ENCODE results near the gene EIF2S2.

The EIF2S2 gene

DNA sequence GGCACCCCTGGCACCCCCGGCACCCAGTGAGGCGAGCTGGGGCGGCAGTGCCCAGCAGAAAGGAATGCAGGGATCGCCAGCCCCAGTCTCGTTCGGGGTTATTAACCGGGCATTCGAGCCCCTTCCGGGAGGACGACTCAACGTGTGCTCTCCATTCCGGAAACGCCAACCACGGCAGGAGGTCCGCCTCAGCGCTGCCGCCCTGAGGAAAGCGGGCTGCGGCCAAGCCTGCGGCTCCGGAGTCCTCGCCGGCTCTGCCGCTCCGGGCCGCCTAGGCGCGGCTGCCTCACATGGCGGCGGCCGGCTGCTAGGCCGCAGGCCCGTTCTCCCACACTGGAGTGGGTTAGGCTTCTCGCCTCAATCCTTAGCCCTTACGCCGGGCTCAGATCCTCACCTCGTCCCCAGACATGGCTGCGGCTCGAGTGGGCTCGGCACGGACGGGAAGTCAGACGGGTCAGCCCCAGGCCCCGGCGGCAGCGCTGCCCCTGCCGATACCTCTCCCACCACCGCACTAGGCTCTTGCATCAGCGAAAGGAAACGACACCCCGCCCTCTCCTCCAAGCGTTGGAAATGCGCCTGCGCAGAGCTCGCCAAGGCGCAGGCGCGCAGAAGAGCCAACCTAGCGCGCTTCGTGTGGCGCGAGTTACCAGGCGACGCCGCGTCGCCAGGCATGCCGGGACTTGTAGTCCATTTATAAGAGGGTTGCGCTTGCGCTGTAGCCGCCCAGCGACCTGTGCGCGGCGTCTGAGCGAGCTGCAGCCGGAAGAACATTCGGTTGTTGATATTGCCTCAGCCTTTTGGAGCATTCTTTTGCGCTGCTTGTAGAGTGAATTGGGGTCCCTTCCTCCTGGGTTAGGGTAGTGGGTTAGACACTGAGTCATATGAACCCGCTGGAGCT is at the start of gene EIF2S2 (continued):
- no peak for TF ChIP-seq HOXC10 (CRISPR knock-in tag; IDR thresholded peaks at IDR 0.05)
- TF ChIP-seq, protein P1, sequence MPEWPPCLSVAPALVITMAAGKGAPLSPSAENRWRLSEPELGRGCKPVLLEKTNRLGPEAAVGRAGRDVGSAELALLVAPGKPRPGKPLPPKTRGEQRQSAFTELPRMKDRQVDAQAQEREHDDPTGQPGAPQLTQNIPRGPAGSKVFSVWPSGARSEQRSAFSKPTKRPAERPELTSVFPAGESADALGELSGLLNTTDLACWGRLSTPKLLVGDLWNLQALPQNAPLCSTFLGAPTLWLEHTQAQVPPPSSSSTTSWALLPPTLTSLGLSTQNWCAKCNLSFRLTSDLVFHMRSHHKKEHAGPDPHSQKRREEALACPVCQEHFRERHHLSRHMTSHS (tag by site-specific recombination; IDR thresholded peaks at IDR 0.05) = peak; percentile 39; the same call in 1 of the 2 replicates
- TF ChIP-seq ZNF37A (tag by site-specific recombination; IDR thresholded peaks at IDR 0.05) = no peak
- TF ChIP-seq ZNF24 (tag by site-specific recombination; IDR thresholded peaks at IDR 0.05) = peak; percentile 22; the same call in 1 of the 2 replicates
- TF ChIP-seq SP3 (tag by site-specific recombination; IDR thresholded peaks at IDR 0.05) = peak; percentile 77
- peak; percentile 98 for TF ChIP-seq ZXDB (tag by site-specific recombination; IDR thresholded peaks at IDR 0.05)
- TF ChIP-seq, protein P2, sequence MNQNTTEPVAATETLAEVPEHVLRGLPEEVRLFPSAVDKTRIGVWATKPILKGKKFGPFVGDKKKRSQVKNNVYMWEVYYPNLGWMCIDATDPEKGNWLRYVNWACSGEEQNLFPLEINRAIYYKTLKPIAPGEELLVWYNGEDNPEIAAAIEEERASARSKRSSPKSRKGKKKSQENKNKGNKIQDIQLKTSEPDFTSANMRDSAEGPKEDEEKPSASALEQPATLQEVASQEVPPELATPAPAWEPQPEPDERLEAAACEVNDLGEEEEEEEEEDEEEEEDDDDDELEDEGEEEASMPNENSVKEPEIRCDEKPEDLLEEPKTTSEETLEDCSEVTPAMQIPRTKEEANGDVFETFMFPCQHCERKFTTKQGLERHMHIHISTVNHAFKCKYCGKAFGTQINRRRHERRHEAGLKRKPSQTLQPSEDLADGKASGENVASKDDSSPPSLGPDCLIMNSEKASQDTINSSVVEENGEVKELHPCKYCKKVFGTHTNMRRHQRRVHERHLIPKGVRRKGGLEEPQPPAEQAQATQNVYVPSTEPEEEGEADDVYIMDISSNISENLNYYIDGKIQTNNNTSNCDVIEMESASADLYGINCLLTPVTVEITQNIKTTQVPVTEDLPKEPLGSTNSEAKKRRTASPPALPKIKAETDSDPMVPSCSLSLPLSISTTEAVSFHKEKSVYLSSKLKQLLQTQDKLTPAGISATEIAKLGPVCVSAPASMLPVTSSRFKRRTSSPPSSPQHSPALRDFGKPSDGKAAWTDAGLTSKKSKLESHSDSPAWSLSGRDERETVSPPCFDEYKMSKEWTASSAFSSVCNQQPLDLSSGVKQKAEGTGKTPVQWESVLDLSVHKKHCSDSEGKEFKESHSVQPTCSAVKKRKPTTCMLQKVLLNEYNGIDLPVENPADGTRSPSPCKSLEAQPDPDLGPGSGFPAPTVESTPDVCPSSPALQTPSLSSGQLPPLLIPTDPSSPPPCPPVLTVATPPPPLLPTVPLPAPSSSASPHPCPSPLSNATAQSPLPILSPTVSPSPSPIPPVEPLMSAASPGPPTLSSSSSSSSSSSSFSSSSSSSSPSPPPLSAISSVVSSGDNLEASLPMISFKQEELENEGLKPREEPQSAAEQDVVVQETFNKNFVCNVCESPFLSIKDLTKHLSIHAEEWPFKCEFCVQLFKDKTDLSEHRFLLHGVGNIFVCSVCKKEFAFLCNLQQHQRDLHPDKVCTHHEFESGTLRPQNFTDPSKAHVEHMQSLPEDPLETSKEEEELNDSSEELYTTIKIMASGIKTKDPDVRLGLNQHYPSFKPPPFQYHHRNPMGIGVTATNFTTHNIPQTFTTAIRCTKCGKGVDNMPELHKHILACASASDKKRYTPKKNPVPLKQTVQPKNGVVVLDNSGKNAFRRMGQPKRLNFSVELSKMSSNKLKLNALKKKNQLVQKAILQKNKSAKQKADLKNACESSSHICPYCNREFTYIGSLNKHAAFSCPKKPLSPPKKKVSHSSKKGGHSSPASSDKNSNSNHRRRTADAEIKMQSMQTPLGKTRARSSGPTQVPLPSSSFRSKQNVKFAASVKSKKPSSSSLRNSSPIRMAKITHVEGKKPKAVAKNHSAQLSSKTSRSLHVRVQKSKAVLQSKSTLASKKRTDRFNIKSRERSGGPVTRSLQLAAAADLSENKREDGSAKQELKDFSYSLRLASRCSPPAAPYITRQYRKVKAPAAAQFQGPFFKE (tag by site-specific recombination; IDR thresholded peaks at IDR 0.05; ENCODE audit: borderline replicate concordance) = no peak
- 0 out of 2 replicates have a peak, but pooled peaks have one; percentile 41 for TF ChIP-seq ZEB2 (tag by site-specific recombination; IDR thresholded peaks at IDR 0.05)
- peak; percentile 45; the same call in 1 of the 2 replicates for TF ChIP-seq KLF1 (tag by site-specific recombination; IDR thresholded peaks at IDR 0.05)
- TF ChIP-seq, protein P3, sequence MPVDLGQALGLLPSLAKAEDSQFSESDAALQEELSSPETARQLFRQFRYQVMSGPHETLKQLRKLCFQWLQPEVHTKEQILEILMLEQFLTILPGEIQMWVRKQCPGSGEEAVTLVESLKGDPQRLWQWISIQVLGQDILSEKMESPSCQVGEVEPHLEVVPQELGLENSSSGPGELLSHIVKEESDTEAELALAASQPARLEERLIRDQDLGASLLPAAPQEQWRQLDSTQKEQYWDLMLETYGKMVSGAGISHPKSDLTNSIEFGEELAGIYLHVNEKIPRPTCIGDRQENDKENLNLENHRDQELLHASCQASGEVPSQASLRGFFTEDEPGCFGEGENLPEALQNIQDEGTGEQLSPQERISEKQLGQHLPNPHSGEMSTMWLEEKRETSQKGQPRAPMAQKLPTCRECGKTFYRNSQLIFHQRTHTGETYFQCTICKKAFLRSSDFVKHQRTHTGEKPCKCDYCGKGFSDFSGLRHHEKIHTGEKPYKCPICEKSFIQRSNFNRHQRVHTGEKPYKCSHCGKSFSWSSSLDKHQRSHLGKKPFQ (tag by site-specific recombination; IDR thresholded peaks at IDR 0.05) = no peak
- TF ChIP-seq IKZF3 (tag by site-specific recombination; IDR thresholded peaks at IDR 0.05) = no peak
- TF ChIP-seq SALL2 (tag by site-specific recombination; IDR thresholded peaks at IDR 0.05; ENCODE audit: borderline replicate concordance) = no peak
- peak; percentile 11; the same call in 1 of the 2 replicates for TF ChIP-seq ZNF146 (tag by site-specific recombination; IDR thresholded peaks at IDR 0.05)
- no peak for TF ChIP-seq ZNF768 (tag by site-specific recombination; IDR thresholded peaks at IDR 0.05)
- TF ChIP-seq ZFP37 (tag by site-specific recombination; IDR thresholded peaks at IDR 0.05) = peak; percentile 92
- TF ChIP-seq ZSCAN23 (tag by site-specific recombination; IDR thresholded peaks at IDR 0.05) = no peak
- TF ChIP-seq, protein P4, sequence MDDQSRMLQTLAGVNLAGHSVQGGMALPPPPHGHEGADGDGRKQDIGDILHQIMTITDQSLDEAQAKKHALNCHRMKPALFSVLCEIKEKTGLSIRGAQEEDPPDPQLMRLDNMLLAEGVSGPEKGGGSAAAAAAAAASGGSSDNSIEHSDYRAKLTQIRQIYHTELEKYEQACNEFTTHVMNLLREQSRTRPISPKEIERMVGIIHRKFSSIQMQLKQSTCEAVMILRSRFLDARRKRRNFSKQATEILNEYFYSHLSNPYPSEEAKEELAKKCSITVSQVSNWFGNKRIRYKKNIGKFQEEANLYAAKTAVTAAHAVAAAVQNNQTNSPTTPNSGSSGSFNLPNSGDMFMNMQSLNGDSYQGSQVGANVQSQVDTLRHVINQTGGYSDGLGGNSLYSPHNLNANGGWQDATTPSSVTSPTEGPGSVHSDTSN (CRISPR knock-in tag; IDR thresholded peaks at IDR 0.05) = peak; percentile 77; the same call in 1 of the 2 replicates
- no peak; the same call in 1 of the 2 replicates for TF ChIP-seq ZNF664 (tag by site-specific recombination; IDR thresholded peaks at IDR 0.05)
- no peak for TF ChIP-seq ZNF404 (tag by site-specific recombination; IDR thresholded peaks at IDR 0.05)
- TF ChIP-seq, protein P5, sequence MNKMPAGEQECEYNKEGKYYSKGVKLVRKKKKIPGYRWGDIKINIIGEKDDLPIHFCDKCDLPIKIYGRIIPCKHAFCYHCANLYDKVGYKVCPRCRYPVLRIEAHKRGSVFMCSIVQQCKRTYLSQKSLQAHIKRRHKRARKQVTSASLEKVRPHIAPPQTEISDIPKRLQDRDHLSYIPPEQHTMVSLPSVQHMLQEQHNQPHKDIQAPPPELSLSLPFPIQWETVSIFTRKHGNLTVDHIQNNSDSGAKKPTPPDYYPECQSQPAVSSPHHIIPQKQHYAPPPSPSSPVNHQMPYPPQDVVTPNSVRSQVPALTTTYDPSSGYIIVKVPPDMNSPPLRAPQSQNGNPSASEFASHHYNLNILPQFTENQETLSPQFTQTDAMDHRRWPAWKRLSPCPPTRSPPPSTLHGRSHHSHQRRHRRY (tag by site-specific recombination; IDR thresholded peaks at IDR 0.05) = no peak
- no peak; the same call in 1 of the 2 replicates for TF ChIP-seq ZNF16 (tag by site-specific recombination; IDR thresholded peaks at IDR 0.05; ENCODE audit: low read depth)
- TF ChIP-seq, protein P6, sequence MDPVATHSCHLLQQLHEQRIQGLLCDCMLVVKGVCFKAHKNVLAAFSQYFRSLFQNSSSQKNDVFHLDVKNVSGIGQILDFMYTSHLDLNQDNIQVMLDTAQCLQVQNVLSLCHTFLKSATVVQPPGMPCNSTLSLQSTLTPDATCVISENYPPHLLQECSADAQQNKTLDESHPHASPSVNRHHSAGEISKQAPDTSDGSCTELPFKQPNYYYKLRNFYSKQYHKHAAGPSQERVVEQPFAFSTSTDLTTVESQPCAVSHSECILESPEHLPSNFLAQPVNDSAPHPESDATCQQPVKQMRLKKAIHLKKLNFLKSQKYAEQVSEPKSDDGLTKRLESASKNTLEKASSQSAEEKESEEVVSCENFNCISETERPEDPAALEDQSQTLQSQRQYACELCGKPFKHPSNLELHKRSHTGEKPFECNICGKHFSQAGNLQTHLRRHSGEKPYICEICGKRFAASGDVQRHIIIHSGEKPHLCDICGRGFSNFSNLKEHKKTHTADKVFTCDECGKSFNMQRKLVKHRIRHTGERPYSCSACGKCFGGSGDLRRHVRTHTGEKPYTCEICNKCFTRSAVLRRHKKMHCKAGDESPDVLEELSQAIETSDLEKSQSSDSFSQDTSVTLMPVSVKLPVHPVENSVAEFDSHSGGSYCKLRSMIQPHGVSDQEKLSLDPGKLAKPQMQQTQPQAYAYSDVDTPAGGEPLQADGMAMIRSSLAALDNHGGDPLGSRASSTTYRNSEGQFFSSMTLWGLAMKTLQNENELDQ (tag by site-specific recombination; IDR thresholded peaks at IDR 0.05; ENCODE audit: low read depth) = no peak
- no peak for TF ChIP-seq ZNF202 (tag by site-specific recombination; IDR thresholded peaks at IDR 0.05; ENCODE audit: borderline replicate concordance)
- no peak for TF ChIP-seq ZNF558 (tag by site-specific recombination; IDR thresholded peaks at IDR 0.05)
- TF ChIP-seq ZNF394 (tag by site-specific recombination; IDR thresholded peaks at IDR 0.05; ENCODE audit: borderline replicate concordance) = no peak; the same call in 1 of the 2 replicates
- TF ChIP-seq ZNF223 (tag by site-specific recombination; IDR thresholded peaks at IDR 0.05) = no peak

Measured in HEK293 (cell line).